GM18861 (cell line): ENCODE results near the gene INO80E.
"Not testable (repeated sequence)": the region's sequence is repeated elsewhere in the genome, so short reads cannot be mapped to it uniquely, and the experiment has no call there.

Experiments used
- ATAC-seq: cut with Tn5 transposase; IDR thresholded peaks from one replicate; pipeline ENCODE4 v1.9.1; 2021; ENCODE audit not compliant: unreplicated experiment

INO80E gene

DNA sequence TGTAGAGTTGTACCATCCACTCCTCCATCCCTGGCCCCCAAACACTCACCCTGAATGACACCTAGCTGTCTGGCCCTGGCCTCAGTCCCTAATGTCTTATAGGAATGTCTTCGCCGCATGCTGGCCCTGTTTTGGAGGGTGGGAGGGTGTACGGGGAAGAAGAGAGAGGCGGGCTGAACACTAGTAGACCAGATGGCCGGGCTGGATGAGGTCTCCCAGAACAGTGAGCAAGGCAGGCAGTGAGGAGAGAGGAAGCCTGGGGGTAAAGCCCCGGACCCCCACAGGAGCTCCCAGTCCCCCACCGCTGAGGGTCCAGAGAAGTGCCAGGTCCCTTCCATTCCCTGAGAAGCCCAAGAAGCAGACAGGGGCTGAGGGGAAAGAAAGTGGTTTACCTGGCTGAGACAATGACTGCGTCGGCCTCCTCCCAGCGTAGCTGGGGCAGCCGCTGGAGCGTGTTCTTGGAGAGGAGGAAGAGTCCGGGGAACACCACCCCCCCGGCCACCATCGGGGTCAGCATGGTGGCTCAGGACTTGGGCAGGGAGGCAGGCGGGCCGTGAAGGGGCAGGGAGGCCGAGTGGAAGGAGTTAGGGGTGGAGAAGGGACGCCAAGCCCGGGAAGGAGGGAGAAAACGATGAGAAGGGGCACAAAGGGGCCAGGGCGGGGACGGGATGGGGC, 34.1 kb downstream of the INO80E start:
- no peak for ATAC-seq

DNA sequence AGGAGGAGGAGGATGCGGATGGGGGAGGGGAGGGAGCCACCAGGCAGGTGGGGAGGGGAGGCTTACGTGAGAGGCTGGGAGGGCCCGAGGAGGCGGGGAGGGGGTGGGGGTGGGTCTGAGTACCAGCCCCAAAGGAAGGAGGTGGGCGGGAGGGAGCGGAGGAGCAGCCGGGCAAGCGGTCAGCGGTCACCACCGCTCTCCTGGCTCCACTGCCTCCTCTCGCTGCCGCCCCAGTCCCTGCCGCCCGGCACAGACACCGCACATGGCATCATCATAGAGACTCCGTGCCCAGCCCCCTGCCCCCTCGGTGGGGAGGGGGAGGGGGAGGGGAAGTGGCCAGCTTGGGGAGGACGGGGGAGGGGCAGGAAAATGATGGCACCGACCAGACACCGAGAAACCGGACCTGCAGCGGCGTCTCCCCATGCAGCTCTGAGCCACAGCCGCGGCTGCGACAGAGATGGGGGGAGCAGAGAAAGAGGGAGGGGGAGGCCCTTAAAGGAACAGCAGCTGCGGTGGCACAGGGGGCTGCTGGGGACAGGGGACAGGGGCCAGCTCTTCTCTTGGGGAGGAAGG, 34.9 kb downstream of the INO80E start, which contains the start of gene TLCD3B:
Gene TLCD3B, minus strand, starts transcription at position 431 of the 573 bp plus-strand sequence. CDS start 744 bp downstream, outside the sequence.
- no peak for ATAC-seq

DNA sequence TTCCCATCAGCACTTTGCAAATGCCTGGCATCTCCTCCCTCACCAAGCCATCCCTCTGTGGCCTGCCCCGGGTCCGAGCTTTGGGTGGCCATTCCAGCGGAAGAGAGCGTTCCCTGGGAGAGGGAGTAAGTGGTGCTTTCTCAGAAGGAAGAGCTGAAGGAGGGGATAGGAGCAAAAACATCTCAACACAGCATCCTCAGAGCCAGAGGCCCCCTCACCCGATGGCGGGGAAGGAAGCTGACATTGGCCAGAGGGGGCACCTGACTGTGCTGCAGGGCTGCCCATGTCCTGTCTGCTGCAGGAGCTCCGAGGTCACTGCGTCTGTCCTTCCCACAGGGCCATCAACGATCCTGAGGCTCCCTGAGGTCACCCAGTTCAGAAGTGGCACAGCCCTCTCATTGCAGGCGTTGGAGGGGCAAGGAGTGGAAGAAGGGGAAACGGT, 35.5 kb downstream of the INO80E start:
- no peak for ATAC-seq

DNA sequence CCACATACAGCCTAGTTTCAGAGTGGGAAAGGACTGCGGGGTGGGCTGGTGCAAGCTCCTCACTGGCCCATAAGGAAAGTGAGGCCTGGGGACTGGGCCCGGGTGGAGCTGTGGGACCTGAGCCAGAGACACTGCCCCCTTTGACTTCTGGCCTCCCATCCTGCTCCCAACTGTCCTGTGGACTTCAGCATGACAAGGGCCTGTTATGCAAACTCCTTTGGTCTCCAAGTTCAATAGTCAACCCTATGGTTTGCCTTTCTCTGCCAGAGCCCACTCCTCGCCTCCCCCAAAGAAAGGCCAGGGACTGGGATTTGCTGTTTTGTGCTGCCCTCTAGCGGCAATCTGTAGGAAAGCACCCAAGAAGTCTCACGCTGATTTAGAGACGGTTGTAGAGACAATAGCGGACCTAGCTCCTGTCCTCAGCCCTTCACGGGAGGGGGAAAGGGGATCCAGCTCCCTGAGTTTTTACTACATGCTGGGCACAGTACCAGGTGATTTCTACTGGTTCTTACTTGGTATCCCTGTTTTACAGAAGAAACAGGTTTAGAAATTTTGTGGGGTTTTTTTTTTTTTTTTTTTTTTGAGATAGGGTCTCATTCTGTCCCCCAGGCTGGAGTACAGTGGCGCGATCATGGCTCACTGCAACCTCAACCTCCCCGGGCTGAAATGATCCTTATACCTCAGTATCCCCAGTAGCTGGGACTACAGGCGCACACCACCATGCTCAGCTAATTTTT, 36.2 kb downstream of the INO80E start:
- no peak for ATAC-seq

DNA sequence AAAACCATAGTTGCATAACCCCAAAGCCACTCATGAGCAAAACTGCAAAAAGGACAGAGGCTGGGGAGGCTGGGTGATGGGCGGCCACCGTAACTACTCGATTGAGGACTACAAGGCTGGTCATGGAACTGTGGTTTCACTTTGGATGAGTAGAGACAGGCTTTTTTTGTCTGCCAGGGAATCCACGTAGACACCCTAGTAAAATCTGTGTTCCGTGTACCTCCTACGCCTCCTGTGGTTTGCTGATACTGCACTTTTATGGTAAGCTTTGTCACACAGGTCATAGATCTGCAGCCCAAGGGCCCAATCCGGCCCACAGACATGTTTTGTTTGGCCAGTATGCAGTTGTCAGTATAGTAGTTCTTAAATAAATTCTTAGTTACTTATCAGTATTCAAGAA, 37.2 kb downstream of the INO80E start:
- no peak for ATAC-seq

DNA sequence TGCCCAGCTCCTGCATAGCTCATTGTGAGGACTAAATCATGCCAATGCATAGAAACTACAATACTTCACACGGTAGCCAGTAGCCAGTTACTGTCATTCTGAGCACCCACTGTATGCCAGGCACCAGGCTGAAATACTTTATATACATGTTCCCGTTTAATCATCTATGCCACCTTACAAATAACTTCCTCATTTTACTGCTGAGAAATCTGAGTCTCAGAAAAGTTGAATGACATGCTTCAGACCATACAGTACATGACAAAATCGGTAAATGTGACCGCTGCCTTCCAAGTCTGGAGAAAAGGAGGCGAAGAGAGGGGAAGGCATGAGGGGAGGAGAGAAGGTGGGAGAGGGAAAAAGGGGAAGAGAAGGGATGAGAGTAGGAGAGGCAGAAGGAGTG, 44.2 kb downstream of the INO80E start:
- ATAC-seq: no peak

DNA sequence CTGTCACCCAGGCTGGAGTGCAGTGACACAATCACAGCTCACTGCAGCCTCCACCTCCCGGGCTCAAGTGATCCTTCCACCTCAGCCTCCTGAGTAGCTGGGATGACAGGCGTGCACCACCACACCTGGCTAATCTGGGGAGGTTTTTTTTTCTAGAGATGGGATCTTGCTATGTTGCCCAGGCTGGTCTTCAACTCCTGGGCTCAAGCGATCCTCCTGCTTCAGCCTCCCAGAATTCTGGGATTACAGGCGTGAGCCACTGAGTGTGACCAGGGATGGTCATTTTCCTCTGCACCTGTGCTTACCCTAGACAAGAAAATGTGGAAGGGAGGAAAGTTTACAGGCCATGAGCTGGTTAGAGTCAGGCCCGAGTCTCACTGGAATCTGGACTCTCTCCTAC, 44.6 kb downstream of the INO80E start:
- ATAC-seq: not testable (repeated sequence)

DNA sequence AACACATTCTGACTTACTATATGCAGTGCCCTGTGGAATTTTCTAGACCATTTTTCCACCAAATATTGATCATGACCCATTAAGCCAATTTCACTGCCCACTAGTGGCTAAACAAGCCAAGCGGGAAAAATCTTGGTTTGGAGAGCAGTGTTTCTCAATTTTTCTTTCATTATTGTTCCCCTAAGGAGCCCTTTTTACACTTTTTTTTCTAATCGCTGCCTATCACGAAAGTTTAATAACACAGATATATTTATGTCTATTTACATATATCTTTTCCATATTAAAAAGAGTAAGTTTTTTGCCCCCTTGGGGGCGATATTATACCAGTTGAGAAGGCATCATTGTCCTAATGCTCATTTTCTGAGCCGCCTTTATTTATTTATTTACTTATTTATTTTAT, 45.8 kb downstream of the INO80E start:
- no peak for ATAC-seq

DNA sequence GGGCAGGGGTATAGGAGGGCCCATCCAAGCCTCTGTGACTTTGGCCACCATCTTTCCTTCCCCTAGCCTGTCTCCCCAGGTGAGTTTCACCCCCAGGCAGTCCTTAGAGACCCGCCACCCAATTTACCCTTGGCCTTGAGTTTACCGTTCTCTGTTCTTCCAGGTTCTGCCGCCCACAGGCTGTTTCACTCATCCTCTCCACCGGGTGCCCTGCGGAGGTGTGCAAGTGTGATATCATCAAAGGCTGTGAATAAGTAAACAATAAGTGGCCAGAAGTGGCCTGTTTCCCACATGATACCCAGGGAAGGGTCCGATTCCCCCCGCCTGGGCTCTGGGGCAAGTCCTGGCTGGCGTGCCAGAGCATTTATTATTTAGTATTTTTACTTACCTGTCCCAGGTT, 50.1 kb downstream of the INO80E start:
- ATAC-seq: no peak

DNA sequence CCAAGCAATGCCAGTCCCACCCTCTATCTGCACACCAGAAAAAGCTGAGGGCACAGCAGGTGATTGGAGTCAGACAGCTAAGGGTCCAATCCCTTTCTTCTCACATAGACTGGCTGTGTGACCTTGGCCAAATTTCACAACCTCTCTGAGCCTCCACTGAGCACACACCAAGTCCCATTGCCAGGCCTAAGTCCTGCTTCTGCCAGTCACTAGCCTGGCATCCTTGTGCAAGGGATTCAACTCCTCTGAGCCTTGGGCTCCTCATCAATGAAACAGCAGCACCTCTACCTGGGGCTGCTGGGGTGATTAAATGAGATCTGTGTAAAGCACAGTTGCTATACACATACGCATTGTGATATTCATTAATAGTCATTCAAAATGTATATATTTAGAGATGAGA, 50.5 kb downstream of the INO80E start:
- no peak for ATAC-seq

DNA sequence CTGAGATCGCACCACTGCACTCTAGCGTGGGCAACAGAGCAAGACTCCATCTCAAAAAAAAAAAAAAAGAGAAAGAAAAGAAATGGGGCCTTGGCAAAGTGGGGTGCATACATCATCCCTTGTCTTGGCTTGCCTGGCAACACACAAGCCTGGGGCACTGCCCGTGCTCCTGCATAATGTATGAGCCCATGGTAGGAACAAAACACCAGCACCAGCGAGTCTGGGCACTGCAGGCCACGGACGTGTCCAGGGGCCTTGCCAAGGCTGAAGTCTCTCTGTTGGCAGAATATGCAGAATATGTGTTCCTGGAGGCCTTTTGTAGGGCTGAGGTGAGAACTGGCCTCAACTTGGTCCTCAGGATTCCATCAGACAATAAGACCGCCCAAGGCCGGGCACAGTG, 53.8 kb downstream of the INO80E start:
- ATAC-seq: no peak

DNA sequence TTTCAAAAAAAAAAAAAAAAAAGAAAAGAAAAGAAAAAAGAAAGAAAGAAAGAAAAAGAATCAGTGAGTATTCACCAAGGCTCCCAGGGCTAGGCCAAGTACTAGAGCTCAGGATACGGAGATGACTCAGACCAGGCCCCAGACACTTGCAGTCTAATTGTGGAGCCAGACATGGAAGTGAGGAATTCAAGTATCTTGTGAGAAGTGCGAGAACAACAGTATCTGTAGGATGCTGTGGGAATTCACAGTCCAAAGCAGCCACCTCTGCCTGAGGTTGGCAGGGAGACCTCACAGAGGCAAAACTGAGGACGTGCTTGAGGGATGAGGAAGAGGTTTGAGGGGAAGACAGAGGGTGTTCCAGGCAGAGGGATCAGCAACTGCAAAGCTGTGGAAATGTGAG, 55.5 kb downstream of the INO80E start:
- no peak for ATAC-seq

DNA sequence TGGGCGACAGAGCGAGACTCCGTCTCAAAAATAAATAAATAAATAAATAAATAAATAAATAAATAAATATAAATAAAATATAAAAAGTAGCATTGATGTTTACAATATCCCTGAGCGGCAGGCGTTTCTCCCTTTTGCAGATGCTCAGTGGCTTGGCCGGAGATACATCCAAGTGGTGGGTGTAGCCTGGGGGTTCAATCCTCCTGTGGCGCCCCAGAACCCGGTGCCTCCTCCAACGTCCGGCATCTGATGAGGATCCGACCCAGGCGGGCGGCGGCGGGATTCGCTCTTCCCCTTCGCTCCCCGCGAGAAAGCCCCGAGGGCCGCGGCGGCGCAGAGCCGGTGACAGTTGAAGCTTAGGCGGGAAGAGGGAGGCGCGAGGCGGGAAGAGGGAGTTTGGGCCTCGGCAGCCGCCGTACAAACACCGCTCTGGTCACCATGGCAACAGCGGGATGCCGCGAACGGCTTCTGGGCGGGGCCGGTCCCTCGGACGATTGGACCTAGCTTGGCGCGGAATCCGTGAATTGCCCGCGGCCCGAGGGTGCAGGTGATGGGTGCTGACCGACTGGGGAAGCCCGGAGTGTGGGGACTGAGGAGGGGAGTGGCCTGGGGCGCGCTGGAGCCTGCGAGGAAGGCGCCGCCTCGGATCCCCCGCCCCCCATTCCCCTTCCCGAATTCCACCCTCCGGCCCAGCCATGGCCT, 56.8 kb downstream of the INO80E start:
- peak; percentile 59 for ATAC-seq

DNA sequence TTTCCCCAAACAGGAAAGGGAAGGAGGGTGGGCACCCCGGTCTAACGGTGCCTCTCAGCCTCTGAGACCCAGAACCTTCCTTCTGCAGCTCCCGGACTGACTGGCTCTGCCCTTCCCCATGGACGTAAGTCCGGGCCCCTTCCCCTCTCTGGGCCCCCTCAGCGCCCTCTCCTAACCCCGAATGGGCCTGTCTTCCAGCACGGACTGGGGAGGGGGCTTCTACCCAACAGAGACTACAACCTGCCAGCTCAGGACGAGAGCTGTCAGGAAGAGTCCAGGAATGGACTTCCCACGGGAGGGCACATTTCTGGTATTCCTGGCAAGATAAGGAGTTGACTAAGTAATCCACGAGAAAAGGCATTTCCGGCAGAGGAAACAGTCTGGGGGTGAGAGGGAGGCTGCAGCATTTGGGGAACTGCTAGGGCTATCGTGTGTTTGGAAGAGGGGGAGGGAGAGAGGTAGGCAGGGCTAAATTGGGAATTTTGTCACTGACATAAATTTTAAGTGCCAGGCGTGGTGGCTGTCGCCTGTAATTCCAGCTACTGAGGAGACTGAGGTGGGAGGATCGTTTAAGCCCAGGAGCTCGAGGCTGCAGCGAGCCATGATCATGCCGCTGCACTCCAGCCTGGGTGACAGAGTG, 57.5 kb downstream of the INO80E start:
- no peak for ATAC-seq

DNA sequence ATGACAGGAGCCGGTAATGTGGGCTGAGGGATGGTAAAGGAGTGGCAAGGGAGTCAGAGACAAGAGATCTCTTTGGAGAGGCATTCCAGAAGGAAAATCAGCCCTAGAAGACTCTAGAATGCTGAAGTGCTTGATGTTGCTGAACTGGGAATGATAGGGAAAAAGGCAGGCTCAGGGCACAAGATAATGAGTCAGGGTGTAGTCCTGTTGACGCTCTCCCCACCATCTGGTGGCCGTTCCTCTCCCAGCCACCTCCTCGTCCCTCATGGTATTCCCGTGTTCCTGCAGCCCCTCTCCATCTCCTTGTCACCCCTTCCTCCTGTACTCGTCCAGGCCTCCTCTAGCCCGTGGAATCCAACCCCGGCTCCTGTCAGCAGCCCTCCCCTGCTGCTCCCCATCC, 58.4 kb downstream of the INO80E start:
- no peak for ATAC-seq

DNA sequence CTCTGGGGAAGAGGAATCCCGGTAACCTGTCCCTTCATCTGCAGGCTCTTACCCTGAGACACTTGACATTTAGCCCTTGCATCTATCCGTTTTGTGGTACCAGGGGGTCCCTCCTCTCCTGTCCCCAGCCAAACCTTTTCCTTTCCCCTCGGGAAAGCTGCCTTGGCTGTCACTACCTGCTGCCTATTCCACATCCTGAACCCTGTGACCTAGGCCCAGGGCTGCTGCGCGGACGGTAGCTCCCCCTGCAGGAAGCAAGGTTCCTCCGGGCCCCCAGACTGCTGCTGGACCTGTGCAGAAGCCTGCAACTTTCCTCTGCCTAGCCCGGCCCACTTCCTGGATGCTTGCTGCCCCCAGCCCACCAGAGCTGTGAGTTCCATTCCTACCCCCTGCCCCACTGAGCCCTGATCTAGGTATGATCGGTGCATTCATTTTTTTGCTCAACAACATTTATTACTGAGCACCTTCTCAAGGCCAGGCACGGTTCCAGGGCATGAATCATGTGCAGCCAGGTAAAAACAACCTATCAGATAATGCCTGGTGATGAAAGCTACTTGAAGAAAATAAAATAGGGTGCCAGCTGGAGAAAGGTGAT, 59.0 kb downstream of the INO80E start:
- no peak for ATAC-seq
